GM12801 (cell line): ENCODE data around the gene CEP128.

ENCODE experiments used
- TF ChIP-seq, protein P1 (sequence below): IDR thresholded peaks from one replicate; pipeline ENCODE4 v1.5.1; 2011; ENCODE audit warnings: control low read depth; ENCODE audit not compliant: insufficient read length; ENCODE audit errors: extremely low read depth

The CEP128 gene

DNA sequence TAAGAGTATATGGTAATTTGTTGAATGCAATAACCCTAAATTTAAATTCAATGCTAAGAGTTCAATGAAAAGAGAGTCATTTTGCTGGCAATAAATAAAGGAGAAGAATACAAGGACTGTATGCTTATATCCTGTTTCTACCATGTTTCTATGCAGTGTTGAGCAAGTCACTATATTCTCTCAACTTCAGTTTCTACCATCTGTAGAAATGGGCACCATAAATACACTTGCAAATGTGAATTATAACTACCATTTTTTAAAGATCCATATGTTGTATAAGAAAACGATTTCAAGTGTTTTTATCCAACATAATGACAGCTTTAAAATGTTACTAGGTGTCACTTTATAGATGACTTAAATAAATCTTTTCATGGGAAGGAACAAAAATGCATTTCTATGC, 170.3 kb downstream of the CEP128 start:
- TF ChIP-seq, protein P1, sequence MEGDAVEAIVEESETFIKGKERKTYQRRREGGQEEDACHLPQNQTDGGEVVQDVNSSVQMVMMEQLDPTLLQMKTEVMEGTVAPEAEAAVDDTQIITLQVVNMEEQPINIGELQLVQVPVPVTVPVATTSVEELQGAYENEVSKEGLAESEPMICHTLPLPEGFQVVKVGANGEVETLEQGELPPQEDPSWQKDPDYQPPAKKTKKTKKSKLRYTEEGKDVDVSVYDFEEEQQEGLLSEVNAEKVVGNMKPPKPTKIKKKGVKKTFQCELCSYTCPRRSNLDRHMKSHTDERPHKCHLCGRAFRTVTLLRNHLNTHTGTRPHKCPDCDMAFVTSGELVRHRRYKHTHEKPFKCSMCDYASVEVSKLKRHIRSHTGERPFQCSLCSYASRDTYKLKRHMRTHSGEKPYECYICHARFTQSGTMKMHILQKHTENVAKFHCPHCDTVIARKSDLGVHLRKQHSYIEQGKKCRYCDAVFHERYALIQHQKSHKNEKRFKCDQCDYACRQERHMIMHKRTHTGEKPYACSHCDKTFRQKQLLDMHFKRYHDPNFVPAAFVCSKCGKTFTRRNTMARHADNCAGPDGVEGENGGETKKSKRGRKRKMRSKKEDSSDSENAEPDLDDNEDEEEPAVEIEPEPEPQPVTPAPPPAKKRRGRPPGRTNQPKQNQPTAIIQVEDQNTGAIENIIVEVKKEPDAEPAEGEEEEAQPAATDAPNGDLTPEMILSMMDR: no peak

DNA sequence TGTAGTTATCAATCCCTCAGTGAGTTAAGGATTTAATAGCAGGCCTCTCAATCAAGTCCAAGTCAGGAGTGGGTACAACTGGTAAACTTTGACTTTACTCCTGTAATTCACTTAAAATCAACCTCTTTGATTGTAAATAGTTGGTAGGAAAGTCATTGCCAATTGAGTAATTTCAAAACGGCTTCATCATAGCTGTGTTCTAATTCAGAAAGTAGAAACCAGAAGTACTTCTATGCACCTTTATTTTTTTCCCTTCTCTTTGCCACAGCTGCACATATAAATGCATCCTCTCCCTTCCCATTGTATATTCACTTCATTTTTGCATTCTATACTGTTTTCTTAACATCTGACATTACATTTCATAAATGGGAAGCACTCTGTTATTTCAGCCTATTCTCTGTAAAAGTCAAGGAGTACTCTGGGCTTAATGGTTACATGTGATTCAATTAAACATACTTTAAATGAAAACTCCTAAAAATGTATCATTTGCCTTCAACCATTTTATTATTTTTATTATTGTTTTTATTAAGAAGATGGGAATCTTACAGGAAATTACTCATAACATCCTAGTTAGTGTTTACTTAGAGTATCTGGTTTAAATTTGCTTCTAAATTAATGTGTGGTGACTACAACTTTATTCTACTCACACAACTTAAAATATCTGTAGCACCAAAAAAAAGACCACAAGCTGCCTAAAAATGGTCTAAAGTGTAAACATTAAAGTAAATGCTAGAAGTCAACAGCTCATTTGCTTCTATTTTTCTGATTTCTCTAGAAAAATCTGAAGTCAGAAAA, 171.2 kb downstream of the CEP128 start:
- TF ChIP-seq, protein P1: no peak

DNA sequence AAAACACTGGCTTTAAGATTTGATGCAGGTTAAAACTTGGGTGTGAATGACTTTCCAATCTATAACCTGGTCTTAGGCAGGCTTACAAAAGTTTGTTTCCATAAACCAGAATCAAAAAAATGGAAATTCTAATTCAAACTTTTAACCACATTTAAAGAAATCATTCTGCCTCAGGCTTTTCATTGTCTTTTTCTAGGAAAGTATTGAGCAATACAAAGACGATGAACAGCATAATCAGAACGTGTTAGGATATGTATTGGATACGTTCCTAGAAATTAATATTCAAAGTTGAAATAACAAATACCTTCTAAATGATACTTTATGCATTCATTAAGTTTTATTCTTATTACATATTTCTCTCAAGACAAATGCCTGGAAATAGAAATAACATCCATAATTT, 172.9 kb downstream of the CEP128 start:
- TF ChIP-seq, protein P1: no peak

DNA sequence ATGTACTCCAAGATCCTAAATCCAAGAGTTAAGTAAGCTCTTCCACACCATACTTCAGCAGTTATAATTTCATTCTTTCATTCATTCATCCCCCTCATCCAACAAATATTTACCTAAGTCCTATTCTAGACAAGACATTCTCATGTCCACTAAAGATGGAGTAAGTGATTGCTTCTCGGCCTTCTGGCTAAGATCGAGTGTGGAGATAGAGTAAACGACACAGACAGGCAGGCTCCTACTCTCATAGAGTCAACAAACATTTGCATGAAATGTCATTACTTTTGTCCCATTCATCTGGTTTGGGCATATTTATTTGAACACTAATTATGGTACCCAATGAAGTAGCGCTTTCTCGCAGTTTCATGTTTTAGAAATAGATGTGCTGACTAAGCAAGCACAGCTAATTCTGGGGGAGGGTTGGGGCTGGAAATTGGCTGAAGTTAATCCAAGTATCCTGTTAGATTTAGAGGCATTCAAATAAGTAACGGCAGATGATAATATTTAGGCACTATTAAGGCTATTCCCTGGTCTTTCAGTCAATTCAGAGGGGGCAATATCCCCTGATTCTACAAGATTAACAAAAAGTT, 176.5 kb downstream of the CEP128 start:
- TF ChIP-seq, protein P1: no peak

DNA sequence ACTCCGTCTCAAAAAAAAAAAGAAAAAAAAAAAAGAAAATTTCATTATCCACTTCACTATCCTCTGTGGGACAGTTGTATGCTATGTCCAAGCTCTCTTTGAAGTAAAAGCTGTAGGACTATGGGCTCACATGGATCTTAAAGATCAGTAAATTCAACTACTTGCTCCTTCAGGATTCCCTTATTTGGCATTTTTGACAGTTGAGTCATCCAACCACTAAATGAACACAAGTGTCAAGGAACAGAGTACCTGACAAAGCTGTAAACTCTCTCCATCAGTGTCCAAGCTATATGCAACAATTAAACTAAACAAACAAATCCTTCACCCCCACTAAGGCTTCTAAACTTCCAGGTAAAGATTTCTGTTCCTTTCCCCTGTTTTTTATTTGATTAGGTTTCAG, 177.0 kb downstream of the CEP128 start:
- TF ChIP-seq, protein P1: no peak

DNA sequence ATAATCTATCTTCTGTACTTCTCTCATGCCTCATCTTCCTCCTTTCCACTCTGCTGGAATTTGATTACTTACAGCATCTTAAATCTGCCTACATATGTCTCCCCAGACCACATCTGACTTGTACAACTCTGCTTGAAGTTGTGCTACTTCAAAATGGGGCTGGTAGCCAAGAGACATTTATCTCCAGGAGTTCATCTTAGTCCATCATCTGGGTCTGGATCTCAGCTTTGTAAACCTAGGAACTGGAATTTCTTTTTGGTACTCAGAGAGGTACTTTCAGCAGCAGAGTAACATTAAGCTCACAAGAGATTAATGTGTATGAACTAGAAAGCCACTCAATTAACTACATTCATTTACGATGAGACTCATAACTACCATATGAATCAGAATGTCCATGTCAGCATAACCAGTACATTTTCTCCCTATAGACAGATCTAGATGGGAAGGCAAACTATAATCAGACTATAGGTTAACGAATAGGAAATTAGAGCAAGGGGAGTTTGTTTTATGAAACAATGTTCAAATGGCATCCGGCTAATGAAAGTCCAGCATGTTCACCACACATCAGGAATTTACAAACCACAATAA, 178.8 kb downstream of the CEP128 start:
- TF ChIP-seq, protein P1: no peak

DNA sequence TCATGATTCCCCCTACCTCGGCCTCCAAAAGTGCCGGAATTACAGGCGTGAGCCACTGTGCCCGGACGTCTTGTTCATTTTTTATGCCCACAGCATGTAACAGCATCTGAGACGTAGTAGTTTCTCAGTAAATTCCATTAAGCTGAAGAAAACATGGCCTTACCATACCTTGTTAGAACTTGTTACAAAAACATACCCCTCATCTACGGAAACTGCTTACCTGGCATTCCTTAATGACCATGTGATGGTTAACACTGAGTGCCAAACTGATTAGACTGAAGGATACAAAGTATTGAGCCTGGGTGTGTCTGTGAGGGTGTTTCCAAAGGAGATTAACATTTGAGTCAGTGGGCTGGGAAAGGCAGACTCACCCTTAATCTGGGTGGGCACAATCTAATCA, 186.8 kb downstream of the CEP128 start:
- TF ChIP-seq, protein P1: no peak
